HK-2 (cell line): ENCODE data around the gene ARMC3.
"Not testable (repeated sequence)": the region's sequence is repeated elsewhere in the genome, so short reads cannot be mapped to it uniquely, and the experiment has no call there.

Experiments used
- DNase-seq: peaks from one replicate; pipeline ENCODE4 v3.0.0-alpha.2; 2018; ENCODE audit not compliant: unreplicated experiment

Gene ARMC3

GRCh38 chr10:23047201-23048050 lies 119.6 kb downstream of the ARMC3 start:
- DNase-seq = no peak

DNA sequence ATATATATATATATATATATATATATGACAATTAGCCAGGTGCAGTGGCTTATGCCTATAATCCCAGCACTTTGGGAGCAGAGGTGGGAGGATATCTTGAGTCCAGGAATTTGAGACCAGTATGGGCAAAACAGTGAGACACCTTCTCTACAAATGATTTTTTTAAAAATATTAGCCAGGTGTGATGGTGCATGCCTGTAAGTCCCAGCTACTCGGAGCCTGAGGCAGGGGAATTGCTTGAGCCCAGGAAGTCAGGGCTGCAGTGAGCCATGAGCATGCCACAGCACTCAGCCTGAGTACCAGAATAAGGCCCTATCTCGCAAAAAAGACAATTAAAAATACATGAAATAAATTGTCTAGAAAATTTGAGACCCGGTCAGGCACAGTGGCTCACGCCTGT lies 120.3 kb downstream of the ARMC3 start:
- DNase-seq = no peak

DNA sequence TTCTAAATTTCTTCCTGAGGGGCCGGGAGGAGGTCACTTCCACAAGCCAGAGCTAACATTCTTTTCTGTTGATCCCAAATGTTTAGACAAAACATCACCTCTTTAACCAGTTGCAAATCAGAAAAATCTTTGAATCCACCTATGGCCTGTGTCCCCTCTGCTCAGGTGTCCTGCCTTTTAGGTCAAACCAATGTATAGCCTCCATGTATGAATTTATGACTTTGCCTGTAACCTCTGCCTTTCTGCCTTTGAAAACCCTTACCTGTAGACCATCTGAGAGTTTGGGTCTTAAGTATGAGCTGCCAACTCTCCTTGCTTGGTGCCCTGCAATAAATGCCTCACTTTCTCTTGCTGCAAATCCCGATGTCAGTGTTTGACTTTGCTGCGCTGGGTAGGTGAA lies 123.4 kb downstream of the ARMC3 start:
- DNase-seq = no peak

DNA sequence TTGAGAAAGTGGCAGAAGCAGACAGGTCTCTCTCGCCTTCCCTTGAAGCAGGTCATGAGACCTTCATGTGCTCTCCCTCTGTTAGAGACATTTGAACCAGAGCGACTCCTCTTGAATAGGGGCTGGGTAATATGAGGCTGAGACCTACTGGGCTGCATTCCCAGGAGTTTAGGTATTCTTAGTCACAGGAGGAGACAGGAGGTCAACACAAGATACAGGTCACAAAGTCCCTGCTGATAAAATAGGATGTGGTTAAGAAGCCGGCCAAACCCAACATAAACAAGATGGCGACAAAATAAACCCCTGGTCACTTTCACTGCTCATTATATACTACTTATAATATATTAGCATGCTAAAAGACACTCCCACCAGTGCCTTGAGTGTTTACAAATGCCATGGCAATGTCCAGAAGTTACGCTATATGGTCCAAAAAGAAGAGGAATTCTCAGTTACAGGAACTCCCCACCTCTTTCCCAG lies 124.0 kb downstream of the ARMC3 start:
- no peak for DNase-seq

DNA sequence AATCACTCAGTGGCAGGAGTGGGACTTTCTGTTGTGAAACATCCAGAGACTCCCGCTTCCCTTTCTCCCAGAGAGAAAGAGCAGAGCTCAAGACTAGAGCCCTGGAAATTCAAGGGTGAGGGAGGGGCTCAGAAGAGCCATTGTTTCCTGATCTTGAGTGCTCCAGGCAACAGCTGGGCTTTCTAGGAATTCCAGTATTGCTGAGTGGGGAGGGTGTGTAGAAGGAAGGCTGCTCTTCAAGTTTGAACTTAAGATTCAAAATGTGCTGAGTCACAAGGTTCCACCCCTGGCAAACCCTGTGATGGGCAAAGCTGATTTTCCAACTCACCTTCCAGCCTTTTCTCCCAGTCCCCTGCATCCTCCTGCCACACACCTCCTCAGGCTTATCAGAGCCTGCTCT lies 125.2 kb downstream of the ARMC3 start:
- no peak for DNase-seq

GRCh38 chr10:23055424-23056185 lies 127.8 kb downstream of the ARMC3 start:
- DNase-seq = no peak

- no peak for DNase-seq
Measured at GRCh38 chr10:23056186-23056579, 128.3 kb downstream of the ARMC3 start.

GRCh38 chr10:23058366-23058765 lies 130.5 kb downstream of the ARMC3 start:
- no peak for DNase-seq

GRCh38 chr10:23060918-23061317 lies 133.1 kb downstream of the ARMC3 start:
- no peak for DNase-seq

GRCh38 chr10:23063045-23063972 lies 135.5 kb downstream of the ARMC3 start:
- no peak for DNase-seq

DNA sequence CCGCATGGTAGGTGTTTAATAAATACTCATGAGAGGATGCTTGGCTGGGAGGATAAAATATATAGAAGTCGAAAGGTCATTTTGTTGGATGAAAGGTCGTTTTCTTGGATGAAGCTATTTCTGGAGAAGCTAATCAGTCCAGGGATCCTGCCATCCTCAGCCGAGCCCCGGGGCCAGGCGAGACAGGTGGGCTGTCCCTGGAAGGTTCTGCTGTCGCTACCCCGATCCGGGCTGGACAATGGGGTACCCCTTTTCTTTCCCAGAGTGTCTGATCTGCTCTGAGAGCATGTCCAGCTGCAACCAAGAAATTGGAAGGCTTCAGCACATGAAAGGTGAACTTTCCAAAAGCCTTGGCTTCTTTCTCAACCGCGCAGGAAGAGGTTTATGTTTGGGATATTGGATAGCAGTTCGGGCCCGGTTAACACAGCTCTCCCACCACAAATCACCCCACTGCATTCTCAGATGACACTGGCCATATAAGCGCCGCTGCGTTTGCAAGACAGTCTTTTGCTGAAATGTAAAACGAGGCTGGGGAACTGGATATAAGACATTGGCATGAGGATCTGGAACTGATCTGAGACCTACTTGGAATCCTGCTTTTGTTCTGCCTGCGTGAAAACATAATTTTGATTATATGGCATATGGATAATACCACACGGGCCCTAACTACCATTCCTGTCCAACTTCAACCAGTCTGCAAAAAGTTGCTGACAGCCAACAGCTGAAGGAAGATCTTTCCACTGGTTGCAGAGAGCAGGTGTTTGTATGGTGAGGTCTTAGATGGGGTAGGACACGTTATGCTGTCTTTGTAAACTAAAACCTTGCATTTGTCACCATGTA lies 136.3 kb downstream of the ARMC3 start:
- no peak for DNase-seq

- DNase-seq = not testable (repeated sequence)
Measured at GRCh38 chr10:23064813-23065114, 136.9 kb downstream of the ARMC3 start.

- DNase-seq = peak; percentile 5
Measured at GRCh38 chr10:23065181-23065948, 137.5 kb downstream of the ARMC3 start.

DNA sequence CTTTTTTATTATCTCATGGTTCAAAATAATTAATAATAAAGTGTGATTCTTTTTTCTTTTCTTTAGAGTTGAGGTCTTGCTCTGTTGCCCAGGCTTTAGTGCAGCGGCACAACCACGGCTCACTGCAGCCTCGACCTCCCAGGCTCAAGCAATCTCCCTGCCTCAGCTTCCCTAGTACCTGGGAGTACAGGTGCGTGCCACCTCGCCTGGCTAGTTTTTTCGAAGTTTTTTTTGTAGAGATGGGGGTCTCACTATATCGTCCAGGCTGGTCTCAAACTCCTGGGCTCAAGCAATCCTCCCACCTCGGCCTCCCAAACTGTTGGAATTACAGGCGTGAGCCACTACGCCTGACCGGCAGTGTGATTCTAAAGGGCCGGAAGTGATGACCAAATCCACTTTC lies 139.5 kb downstream of the ARMC3 start:
- DNase-seq = no peak

- DNase-seq = peak; percentile 52
Measured at GRCh38 chr10:23067939-23068775, 140.3 kb downstream of the ARMC3 start.

GRCh38 chr10:23069019-23069815 lies 141.4 kb downstream of the ARMC3 start:
- DNase-seq = no peak

DNA sequence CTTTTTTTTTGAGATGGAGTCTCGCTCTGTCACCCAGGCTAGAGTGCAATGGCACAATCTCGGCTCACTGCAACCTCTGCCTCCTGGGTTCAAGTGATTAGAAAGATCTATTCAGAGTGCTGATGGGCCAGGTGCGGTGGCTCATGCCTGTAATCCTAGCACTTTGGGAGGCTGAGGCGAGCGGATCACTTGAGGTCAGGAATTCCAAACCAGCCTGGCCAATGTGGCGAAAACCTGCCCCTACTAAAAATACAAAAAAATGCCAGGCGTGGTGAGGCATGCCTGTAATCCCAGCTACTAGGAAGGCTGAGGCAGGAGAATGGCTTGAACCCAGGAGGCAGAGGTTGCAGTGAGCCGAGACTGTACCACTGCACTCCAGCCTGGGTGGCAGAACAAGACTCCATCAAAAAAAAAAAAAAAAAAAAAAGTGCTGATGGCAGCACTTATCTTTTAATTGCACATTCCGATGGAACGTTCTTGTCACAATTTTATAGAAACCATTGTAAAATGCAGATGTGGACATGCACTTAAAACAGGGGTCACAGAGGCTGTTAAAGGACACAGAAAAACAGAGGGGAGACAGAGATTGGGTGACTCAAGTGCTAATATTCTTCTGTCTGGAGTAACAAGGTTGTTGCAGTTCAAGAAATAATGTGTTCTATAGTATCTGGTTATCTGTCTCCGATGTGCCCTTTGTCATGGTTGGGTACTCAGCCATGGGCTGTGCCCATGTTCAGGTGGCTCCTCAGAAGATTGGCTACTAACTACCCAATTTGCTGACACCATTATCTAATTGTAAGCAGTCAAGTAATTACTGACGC lies 142.4 kb downstream of the ARMC3 start:
- not testable (repeated sequence) for DNase-seq

DNA sequence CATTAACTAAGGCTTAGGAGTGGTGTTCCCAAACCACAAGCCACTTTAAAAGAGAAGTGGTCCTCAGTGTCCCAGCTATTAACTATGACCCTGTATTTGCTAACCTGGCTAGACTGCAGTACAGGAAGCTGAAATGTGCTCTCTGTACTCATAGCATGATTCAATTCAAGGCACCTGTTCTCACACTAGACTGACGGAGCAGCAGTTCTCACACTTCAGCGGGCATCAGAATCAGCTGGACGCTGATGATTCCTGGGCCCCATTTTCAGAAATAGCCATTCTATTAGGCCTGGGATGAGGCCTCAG lies 143.0 kb downstream of the ARMC3 start:
- no peak for DNase-seq
